ENCODE data around the gene GAL3ST2. TPM values are rescaled to one million over a fixed set of nuclear protein-coding genes. Genes with fewer than 3 reads are reported as not detected.
"Not testable (repeated sequence)": the region's sequence is repeated elsewhere in the genome, so short reads cannot be mapped to it uniquely, and the experiment has no call there.

The GAL3ST2 gene
- total RNA-seq, 1 donor from 2014 or later = 0.42 TPM

- H3K36me3 Mint-ChIP-seq (ENCODE audit: unreplicated experiment) = peaks cover 4% of the 10 kb centered on the region
- H3K27ac Mint-ChIP-seq (ENCODE audit: unreplicated experiment) = no peak overlapping the region
- no peak overlapping the region for H3K4me3 Mint-ChIP-seq (ENCODE audit: unreplicated experiment)
- H3K9me3 Mint-ChIP-seq (ENCODE audit: unreplicated experiment) = peaks cover 8% of the 10 kb centered on the region
- H3K4me1 Mint-ChIP-seq (ENCODE audit: low read depth, unreplicated experiment) = no peaks in the 10 kb centered on the region
- H3K27me3 Mint-ChIP-seq (ENCODE audit: unreplicated experiment) = peaks cover 2% of the 10 kb centered on the region
- TF ChIP-seq, protein P1, sequence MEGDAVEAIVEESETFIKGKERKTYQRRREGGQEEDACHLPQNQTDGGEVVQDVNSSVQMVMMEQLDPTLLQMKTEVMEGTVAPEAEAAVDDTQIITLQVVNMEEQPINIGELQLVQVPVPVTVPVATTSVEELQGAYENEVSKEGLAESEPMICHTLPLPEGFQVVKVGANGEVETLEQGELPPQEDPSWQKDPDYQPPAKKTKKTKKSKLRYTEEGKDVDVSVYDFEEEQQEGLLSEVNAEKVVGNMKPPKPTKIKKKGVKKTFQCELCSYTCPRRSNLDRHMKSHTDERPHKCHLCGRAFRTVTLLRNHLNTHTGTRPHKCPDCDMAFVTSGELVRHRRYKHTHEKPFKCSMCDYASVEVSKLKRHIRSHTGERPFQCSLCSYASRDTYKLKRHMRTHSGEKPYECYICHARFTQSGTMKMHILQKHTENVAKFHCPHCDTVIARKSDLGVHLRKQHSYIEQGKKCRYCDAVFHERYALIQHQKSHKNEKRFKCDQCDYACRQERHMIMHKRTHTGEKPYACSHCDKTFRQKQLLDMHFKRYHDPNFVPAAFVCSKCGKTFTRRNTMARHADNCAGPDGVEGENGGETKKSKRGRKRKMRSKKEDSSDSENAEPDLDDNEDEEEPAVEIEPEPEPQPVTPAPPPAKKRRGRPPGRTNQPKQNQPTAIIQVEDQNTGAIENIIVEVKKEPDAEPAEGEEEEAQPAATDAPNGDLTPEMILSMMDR (IDR thresholded peaks at IDR 0.05; ENCODE audit: partially characterized antibody, unreplicated experiment) = no peak
- DNase-seq = no peak
Measured at GRCh38 chr2:241798081-241798630, 21.5 kb downstream of the GAL3ST2 start.

GRCh38 chr2:241798631-241799521, 22.3 kb downstream of the GAL3ST2 start:
- no peaks in the 10 kb centered on the region for H3K36me3 Mint-ChIP-seq (ENCODE audit: unreplicated experiment)
- no peaks in the 10 kb centered on the region for H3K4me1 Mint-ChIP-seq (ENCODE audit: low read depth, unreplicated experiment)
- TF ChIP-seq, protein P1 (IDR thresholded peaks at IDR 0.05; ENCODE audit: partially characterized antibody, unreplicated experiment) = no peak
- H3K27ac Mint-ChIP-seq (ENCODE audit: unreplicated experiment) = no peak overlapping the region
- no peak for DNase-seq
- peaks cover 8% of the 10 kb centered on the region for H3K9me3 Mint-ChIP-seq (ENCODE audit: unreplicated experiment)
- no peak overlapping the region for H3K4me3 Mint-ChIP-seq (ENCODE audit: unreplicated experiment)
- peaks cover 3% of the 10 kb centered on the region for H3K27me3 Mint-ChIP-seq (ENCODE audit: unreplicated experiment)

GRCh38 chr2:241799522-241800197, 23.0 kb downstream of the GAL3ST2 start:
- H3K9me3 Mint-ChIP-seq (ENCODE audit: unreplicated experiment) = peaks cover 8% of the 10 kb centered on the region
- H3K36me3 Mint-ChIP-seq (ENCODE audit: unreplicated experiment) = no peaks in the 10 kb centered on the region
- H3K4me1 Mint-ChIP-seq (ENCODE audit: low read depth, unreplicated experiment) = no peaks in the 10 kb centered on the region
- no peak overlapping the region for H3K4me3 Mint-ChIP-seq (ENCODE audit: unreplicated experiment)
- TF ChIP-seq, protein P1 (IDR thresholded peaks at IDR 0.05; ENCODE audit: partially characterized antibody, unreplicated experiment) = no peak
- DNase-seq = no peak
- no peak overlapping the region for H3K27ac Mint-ChIP-seq (ENCODE audit: unreplicated experiment)
- peaks cover 3% of the 10 kb centered on the region for H3K27me3 Mint-ChIP-seq (ENCODE audit: unreplicated experiment)

- not testable (repeated sequence) for H3K27me3 Mint-ChIP-seq (ENCODE audit: unreplicated experiment); H3K4me1 Mint-ChIP-seq (ENCODE audit: low read depth, unreplicated experiment); H3K4me3 Mint-ChIP-seq (ENCODE audit: unreplicated experiment); H3K36me3 Mint-ChIP-seq (ENCODE audit: unreplicated experiment); H3K9me3 Mint-ChIP-seq (ENCODE audit: unreplicated experiment); DNase-seq; H3K27ac Mint-ChIP-seq (ENCODE audit: unreplicated experiment)
Measured at GRCh38 chr2:241800198-241800903, 23.7 kb downstream of the GAL3ST2 start.
